SK-N-SH (cell line): Measurements from ENCODE around the gene COX10. TPM values are rescaled to one million over a fixed set of nuclear protein-coding genes. Genes with fewer than 3 reads are reported as not detected.
"Not testable (repeated sequence)": the region's sequence is repeated elsewhere in the genome, so short reads cannot be mapped to it uniquely, and the experiment has no call there.

Experiments
- CTCF ChIA-PET: fragments of 300-600, 350-600 bp; formaldehyde crosslinking; extraction: SDS; loops from one replicate; lab custom pipeline; 2021; lab: Yijun Ruan, JAX
- POLR2A ChIA-PET: fragments of 350-600 bp; sonication (Branson Sonifier 250); formaldehyde crosslinking; extraction: SDS; loops from one replicate; lab custom pipeline; 2020; ENCODE audit warnings: antibody characterized with exemption, inconsistent platforms; lab: Yijun Ruan, JAX
- DNase-seq: peaks from one replicate; pipeline ENCODE4 v3.0.0; 2012
- H2AFZ ChIP-seq: fragments of 200-600 bp; sonication (generic); 2 replicates; pipeline ENCODE4 v1.8.1; 2016; ENCODE audit warnings: antibody characterized with exemption, mild to moderate bottlenecking, low read depth
- H3F3A ChIP-seq: fragments of 200-600 bp; sonication (generic); replicated peaks from 2 replicates; pipeline ENCODE3; 2016; ENCODE audit warnings: antibody characterized with exemption, mild to moderate bottlenecking; ENCODE audit not compliant: insufficient read depth
- H3K27ac ChIP-seq, 2 experiments: fragments of 200-500 bp in 1 of 2; fragments of 200-600 bp in 1 of 2; sonication (Bioruptor generic) in 1 of 2; sonication (generic), shearing (Covaris generic) in 1 of 2; 2 replicates each; pipeline versions ENCODE4 v1.5.1 to v1.6.1; 2014 to 2016; ENCODE audit warnings: low read depth in 2 of 2, inconsistent platforms in 1 of 2, low read length in 1 of 2, mild to moderate bottlenecking in 1 of 2, mixed read lengths in 1 of 2
- H3K27me3 ChIP-seq: fragments of 200-600 bp; sonication (generic), shearing (Covaris generic); 2 replicates; pipeline ENCODE4 v1.6.1; 2016; ENCODE audit warnings: mixed run types; ENCODE audit not compliant: insufficient read depth
- H3K36me3 ChIP-seq, 2 experiments: fragments of 200-500 bp in 1 of 2; fragments of 200-600 bp in 1 of 2; sonication (Bioruptor generic) in 1 of 2; sonication (generic) in 1 of 2; replicated peaks in 1 of 2; 2 replicates each; pipeline versions ENCODE3 to v1.5.1; 2014 to 2016; ENCODE audit warnings: low read length in 1 of 2, mild to moderate bottlenecking in 1 of 2; ENCODE audit not compliant: insufficient read depth in 2 of 2, control insufficient read depth in 1 of 2
- H3K4me1 ChIP-seq, 2 experiments: fragments of 200-500 bp in 1 of 2; fragments of 200-600 bp in 1 of 2; sonication (Bioruptor generic) in 1 of 2; sonication (generic), shearing (Covaris generic) in 1 of 2; 2 replicates each; pipeline versions ENCODE4 v1.5.1 to v1.6.1; 2014 to 2016; ENCODE audit warnings: low read depth in 1 of 2, low read length in 1 of 2, mixed run types in 1 of 2; ENCODE audit not compliant: insufficient read depth in 2 of 2, control insufficient read depth in 1 of 2
- H3K4me2 ChIP-seq: fragments of 200-600 bp; sonication (generic), shearing (Covaris generic); 2 replicates; pipeline ENCODE4 v1.6.1; 2017; ENCODE audit warnings: mixed run types
- H3K4me3 ChIP-seq, 2 experiments: fragments of 200-500 bp in 1 of 2; fragments of 200-600 bp in 1 of 2; sonication (Bioruptor generic) in 1 of 2; sonication (generic), shearing (Covaris generic) in 1 of 2; 2 replicates each; pipeline versions ENCODE4 v1.5.1 to v1.8.1; 2014 to 2016; ENCODE audit warnings: low read depth in 2 of 2, inconsistent platforms in 1 of 2, low read length in 1 of 2, mild to moderate bottlenecking in 1 of 2, mixed read lengths in 1 of 2, moderate library complexity in 1 of 2
- H3K79me2 ChIP-seq: fragments of 200-600 bp; sonication (generic); 2 replicates; pipeline ENCODE4 v1.8.1; 2017; ENCODE audit warnings: mild to moderate bottlenecking; ENCODE audit not compliant: insufficient read depth
- H3K9ac ChIP-seq: fragments of 200-600 bp; sonication (generic); 2 replicates; pipeline ENCODE4 v1.6.1; 2017; ENCODE audit warnings: mixed run types
- H3K9me2 ChIP-seq: fragments of 200-600 bp; sonication (generic); 2 replicates; pipeline ENCODE4 v1.6.1; 2017; ENCODE audit warnings: mixed run types
- H3K9me3 ChIP-seq: fragments of 200-600 bp; sonication (generic); 2 replicates; pipeline ENCODE4 v1.6.1; 2017; ENCODE audit warnings: mixed run types, mild to moderate bottlenecking, moderate library complexity
- H4K20me1 ChIP-seq: fragments of 200-600 bp; sonication (generic); 2 replicates; pipeline ENCODE4 v1.6.1; 2017; ENCODE audit warnings: mild to moderate bottlenecking, mixed run types; ENCODE audit not compliant: insufficient read depth
- CHD2 ChIP-seq: fragments of 150-350 bp; IDR thresholded peaks from 2 replicates; pipeline ENCODE4 v1.6.1; 2018; ENCODE audit warnings: low read length; ENCODE audit not compliant: partially characterized antibody
- FOSL2 ChIP-seq: IDR thresholded peaks from 2 replicates; pipeline ENCODE4 v1.4.0; 2012; ENCODE audit warnings: low read depth, mild to moderate bottlenecking, moderate library complexity, borderline replicate concordance
- FOXM1 ChIP-seq: IDR thresholded peaks from 2 replicates; pipeline ENCODE4 v1.4.0; 2012; ENCODE audit warnings: low read depth, mild to moderate bottlenecking
- GATA2 ChIP-seq: sonication (generic); formaldehyde crosslinking; IDR thresholded peaks from 2 replicates; pipeline ENCODE4 v1.5.0; 2020; ENCODE audit warnings: mild to moderate bottlenecking, missing genetic modification reagents
- JUND ChIP-seq: IDR thresholded peaks from 2 replicates; pipeline ENCODE4 v1.4.0; 2012
- MEF2A ChIP-seq: IDR thresholded peaks from 2 replicates; pipeline ENCODE4 v1.4.0; 2012; ENCODE audit warnings: low read depth, borderline replicate concordance
- MXI1 ChIP-seq: IDR thresholded peaks from 2 replicates; pipeline ENCODE4 v1.6.1; 2012; ENCODE audit warnings: mild to moderate bottlenecking, low read depth, low read length, improper control_type of control experiment
- NRF1 ChIP-seq: IDR thresholded peaks from 2 replicates; pipeline ENCODE4 v1.6.1; 2012; ENCODE audit warnings: low read depth, mild to moderate bottlenecking, low read length
- RCOR1 ChIP-seq: fragments of 150-350 bp; IDR thresholded peaks from 2 replicates; pipeline ENCODE4 v1.6.1; 2017; ENCODE audit warnings: antibody characterized with exemption, low read length
- RFX5 ChIP-seq: IDR thresholded peaks from 2 replicates; pipeline ENCODE4 v1.6.1; 2012; ENCODE audit warnings: mild to moderate bottlenecking, improper control_type of control experiment, low read length
- RXRA ChIP-seq: IDR thresholded peaks from 2 replicates; pipeline ENCODE4 v1.4.0; 2012; ENCODE audit warnings: low read depth, mild to moderate bottlenecking, borderline replicate concordance
- TAF1 ChIP-seq: IDR thresholded peaks from 2 replicates; pipeline ENCODE4 v1.6.1; 2012; ENCODE audit warnings: low read depth, mild to moderate bottlenecking, low read length, moderate library complexity, borderline replicate concordance
- TEAD4 ChIP-seq: IDR thresholded peaks from 2 replicates; pipeline ENCODE4 v1.4.0; 2012; ENCODE audit warnings: mild to moderate bottlenecking, borderline replicate concordance; ENCODE audit not compliant: insufficient read depth
- YY1 ChIP-seq: IDR thresholded peaks from 2 replicates; pipeline ENCODE4 v1.4.0; 2012; ENCODE audit warnings: low read depth, mild to moderate bottlenecking
- WGBS: methylation state at CpG from one replicate; pipeline ENCODE4 v1.1.6; 2017; ENCODE audit warnings: low lambda C conversion rate; 5-methylcytosine and 5-hydroxymethylcytosine counted together
- polyA plus RNA-seq, 3 experiments: library from polyadenylated mRNA; depleted of rRNA; stranded (reverse); fragments of >200 nt; gene quantifications; 2 replicates each; pipeline ENCODE4 v1.2.3, GENCODE V29; 2012
- TF ChIP-seq, protein P1 (sequence below): IDR thresholded peaks from 2 replicates; pipeline ENCODE4 v1.4.0; 2012; ENCODE audit warnings: low read depth, borderline replicate concordance
- TF ChIP-seq, protein P2 (sequence below): fragments of 150-350 bp; IDR thresholded peaks from 2 replicates; pipeline ENCODE4 v1.6.1; 2016; ENCODE audit warnings: mild to moderate bottlenecking, low read depth, low read length
- TF ChIP-seq, protein P3 (sequence below): fragments of 200-600 bp; sonication (generic); IDR thresholded peaks from 2 replicates; pipeline ENCODE4 v1.6.1; 2017; ENCODE audit warnings: antibody characterized with exemption, mild to moderate bottlenecking, moderate library complexity
- TF ChIP-seq, protein P4 (sequence below): IDR thresholded peaks from 2 replicates; pipeline ENCODE4 v1.4.0; 2012; ENCODE audit warnings: low read depth

Gene COX10
- polyA plus RNA-seq, 1 of the 3 experiments (the other 2 are of a cell fraction): 8.7 TPM

DNA sequence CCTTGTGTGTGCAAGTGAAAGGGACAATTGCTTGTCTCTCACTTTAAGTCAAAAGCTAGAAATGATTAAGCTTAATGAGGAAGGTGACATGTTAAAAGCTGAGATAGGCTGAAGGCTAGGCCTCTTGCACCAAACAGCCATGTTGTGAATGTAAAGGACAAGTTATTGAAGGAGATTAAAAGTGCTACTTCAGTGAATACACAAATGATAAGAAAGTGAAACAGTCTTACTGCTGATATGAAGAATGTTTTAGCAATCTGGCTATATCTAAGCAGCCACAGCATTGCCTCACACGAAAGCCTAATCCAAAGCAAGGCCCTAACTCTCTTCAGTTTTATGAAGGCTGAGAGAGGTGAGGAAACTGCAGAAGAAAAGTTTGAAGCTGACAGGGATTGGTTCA is 96.3 kb downstream of the COX10 start:
- Histone ChIP-seq H3K4me2 (no peak overlapping the region), H4K20me1 (no peaks in the 10 kb centered on the region)
- no peak for TF ChIP-seq JUND
- TF ChIP-seq MEF2A: no peak
- TF ChIP-seq CHD2: no peak
- no peak for TF ChIP-seq TAF1
- TF ChIP-seq, protein P1, sequence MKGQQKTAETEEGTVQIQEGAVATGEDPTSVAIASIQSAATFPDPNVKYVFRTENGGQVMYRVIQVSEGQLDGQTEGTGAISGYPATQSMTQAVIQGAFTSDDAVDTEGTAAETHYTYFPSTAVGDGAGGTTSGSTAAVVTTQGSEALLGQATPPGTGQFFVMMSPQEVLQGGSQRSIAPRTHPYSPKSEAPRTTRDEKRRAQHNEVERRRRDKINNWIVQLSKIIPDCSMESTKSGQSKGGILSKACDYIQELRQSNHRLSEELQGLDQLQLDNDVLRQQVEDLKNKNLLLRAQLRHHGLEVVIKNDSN: no peak
- no peak for TF ChIP-seq NRF1
- no peak for TF ChIP-seq YY1
- TF ChIP-seq FOSL2: no peak
- no peak for TF ChIP-seq RCOR1
- TF ChIP-seq, protein P2, sequence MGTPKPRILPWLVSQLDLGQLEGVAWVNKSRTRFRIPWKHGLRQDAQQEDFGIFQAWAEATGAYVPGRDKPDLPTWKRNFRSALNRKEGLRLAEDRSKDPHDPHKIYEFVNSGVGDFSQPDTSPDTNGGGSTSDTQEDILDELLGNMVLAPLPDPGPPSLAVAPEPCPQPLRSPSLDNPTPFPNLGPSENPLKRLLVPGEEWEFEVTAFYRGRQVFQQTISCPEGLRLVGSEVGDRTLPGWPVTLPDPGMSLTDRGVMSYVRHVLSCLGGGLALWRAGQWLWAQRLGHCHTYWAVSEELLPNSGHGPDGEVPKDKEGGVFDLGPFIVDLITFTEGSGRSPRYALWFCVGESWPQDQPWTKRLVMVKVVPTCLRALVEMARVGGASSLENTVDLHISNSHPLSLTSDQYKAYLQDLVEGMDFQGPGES: no peak
- TF ChIP-seq, protein P3, sequence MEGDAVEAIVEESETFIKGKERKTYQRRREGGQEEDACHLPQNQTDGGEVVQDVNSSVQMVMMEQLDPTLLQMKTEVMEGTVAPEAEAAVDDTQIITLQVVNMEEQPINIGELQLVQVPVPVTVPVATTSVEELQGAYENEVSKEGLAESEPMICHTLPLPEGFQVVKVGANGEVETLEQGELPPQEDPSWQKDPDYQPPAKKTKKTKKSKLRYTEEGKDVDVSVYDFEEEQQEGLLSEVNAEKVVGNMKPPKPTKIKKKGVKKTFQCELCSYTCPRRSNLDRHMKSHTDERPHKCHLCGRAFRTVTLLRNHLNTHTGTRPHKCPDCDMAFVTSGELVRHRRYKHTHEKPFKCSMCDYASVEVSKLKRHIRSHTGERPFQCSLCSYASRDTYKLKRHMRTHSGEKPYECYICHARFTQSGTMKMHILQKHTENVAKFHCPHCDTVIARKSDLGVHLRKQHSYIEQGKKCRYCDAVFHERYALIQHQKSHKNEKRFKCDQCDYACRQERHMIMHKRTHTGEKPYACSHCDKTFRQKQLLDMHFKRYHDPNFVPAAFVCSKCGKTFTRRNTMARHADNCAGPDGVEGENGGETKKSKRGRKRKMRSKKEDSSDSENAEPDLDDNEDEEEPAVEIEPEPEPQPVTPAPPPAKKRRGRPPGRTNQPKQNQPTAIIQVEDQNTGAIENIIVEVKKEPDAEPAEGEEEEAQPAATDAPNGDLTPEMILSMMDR: no peak
- TF ChIP-seq RFX5: no peak
- TF ChIP-seq FOXM1: no peak
- no peak for TF ChIP-seq MXI1
- TF ChIP-seq, protein P4, sequence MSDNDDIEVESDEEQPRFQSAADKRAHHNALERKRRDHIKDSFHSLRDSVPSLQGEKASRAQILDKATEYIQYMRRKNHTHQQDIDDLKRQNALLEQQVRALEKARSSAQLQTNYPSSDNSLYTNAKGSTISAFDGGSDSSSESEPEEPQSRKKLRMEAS: no peak
- TF ChIP-seq GATA2: no peak
- no peak for TF ChIP-seq TEAD4
- no peak for TF ChIP-seq RXRA
- TF ChIP-seq, all 33 proteins: peak for 0
- Histone ChIP-seq H3K9me3 (0 out of 2 replicates have a peak, but pooled peaks cover 3% of the 10 kb centered on the region), H3K4me3 (no peak overlapping the region), H3F3A (no peaks in the 10 kb centered on the region), H3K9me2 (no peaks in the 10 kb centered on the region), H3K27ac (no peak overlapping the region), H3K36me3 (peaks cover under 1 to 7% of the 10 kb centered on the region in 2 experiments), H3K9ac (no peak overlapping the region), H2AFZ (no peak overlapping the region), H3K4me1 (no peaks in the 10 kb centered on the region), H3K27me3 (no peaks in the 10 kb centered on the region), H3K79me2 (no peaks in the 10 kb centered on the region)
- CTCF ChIA-PET: no interaction called here
- WGBS: 84% methylated on average over 1 of the region's 1 CpG
- no peak for DNase-seq
- POLR2A ChIA-PET: interaction anchor here (0.6 kb wide), 1 partner anchor 176 kb away, joined by 3 read pairs; no protein-coding TSS in a partner anchor

DNA sequence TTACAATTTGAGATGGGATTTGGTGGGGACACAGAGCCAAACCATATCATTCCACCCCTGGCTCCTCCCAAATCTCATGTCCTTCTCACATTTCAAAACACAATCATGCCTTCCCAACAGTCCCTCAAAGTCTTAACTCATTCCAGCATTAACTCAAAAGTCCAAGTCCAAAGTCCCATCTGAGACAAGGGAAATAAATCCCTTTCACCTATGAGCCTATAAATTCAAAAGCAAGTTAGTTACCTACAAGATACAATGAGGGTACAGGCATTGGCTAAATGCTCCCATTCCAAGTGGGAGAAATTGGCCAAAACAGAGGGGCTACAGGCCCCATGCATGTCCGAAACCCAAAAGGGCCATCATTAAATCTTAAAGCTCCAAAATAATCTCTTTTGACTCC is 98.5 kb downstream of the COX10 start:
- H3K9me3 ChIP-seq, H3K27ac ChIP-seq, H3K36me3 ChIP-seq, H3K9ac ChIP-seq, POLR2A ChIA-PET, H3K4me1 ChIP-seq, H3F3A ChIP-seq, H3K27me3 ChIP-seq, H2AFZ ChIP-seq, H3K4me2 ChIP-seq, H4K20me1 ChIP-seq, H3K79me2 ChIP-seq, H3K9me2 ChIP-seq, DNase-seq, CTCF ChIA-PET, H3K4me3 ChIP-seq: not testable (repeated sequence)
- 79% methylated on average over 1 of the region's 1 CpG for WGBS
